ENCODE measurements around the gene LHX3. TPM values are rescaled to one million over a fixed set of nuclear protein-coding genes. Genes with fewer than 3 reads are reported as not detected.
A peak's percentile ranks its signal among the peaks of the same experiment; 100 is the strongest.

The LHX3 gene
- total and polyA plus RNA-seq, 2 of the 8 experiments (the other 6 are each of a cell fraction or from before 2014, with no cell fraction given), result 0.02 TPM; not detected in 1

DNA sequence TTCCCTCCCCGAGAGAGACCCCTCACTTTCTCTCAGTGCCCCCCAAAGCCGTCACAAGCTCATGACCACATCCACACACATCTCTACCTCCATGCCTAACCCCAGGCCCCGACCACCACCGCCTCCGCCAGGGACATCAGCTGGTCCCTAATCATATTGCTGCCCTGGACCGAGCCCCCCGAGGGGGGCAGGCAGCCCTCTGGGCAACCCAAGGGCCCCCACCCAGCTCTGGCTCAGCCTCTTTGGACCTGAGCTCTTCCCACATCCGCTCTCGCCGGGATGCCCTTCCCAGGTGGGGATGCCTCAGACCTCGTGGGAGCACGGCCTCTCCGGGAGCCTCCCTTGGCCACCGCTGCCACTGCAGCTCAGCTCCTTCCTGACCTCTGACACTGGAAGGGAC is 18.5 kb downstream of the LHX3 start:
- 87% methylated on average over 13 of the region's 14 CpGs; no CpG with 5 or more reads in 1 of the 2 experiments for WGBS, 2 experiments (ENCODE audit: extremely low coverage in 1 of 2, insufficient coverage in 1 of 2, insufficient read length in 1 of 2, insufficient replicate concordance in 2 of 2, low coverage in 1 of 2, low lambda C conversion rate in 2 of 2, missing lambda C conversion rate in 1 of 2)

More for the DNA sequence above, 18.5 kb downstream of the LHX3 start:
- Histone ChIP-seq H3K23ac (ENCODE audit: insufficient read length) (no peak overlapping the region), H2AFZ (ENCODE audit: low read length) (no peak overlapping the region), H3K27ac (ENCODE audit: low read depth, low read length) (no peak overlapping the region), H4K91ac (replicated peaks; ENCODE audit: insufficient read length, low read length) (no peak overlapping the region), H2BK5ac (ENCODE audit: low read depth, low read length) (no peak overlapping the region), H2BK12ac (ENCODE audit: low read depth, low read length) (0 out of 2 replicates have a peak overlapping the region, but pooled peaks have one; percentile 23), H3K4me3 (ENCODE audit: extremely low read depth in 1 of 4, insufficient read depth in 2 of 4, low read depth in 3 of 4, low read length in 4 of 4) (no peak overlapping the region), H3K79me1 (ENCODE audit: low read depth, low read length) (no peaks in the 10 kb centered on the region), H4K5ac (ENCODE audit: insufficient read length, low read depth, low read length) (no peak overlapping the region), H3K4me1 (replicated peaks in 1 of 4; ENCODE audit: control insufficient read depth in 3 of 4, insufficient read depth in 4 of 4, low read length in 3 of 4) (peaks cover 0 to 11% (median 2%) of the 10 kb centered on the region in 4 experiments; a peak in 4 of 7 replicates), H3K14ac (ENCODE audit: insufficient read length) (no peak overlapping the region), H3K79me2 (ENCODE audit: control insufficient read depth in 1 of 2, insufficient read depth in 2 of 2, low read length in 2 of 2) (no peaks in the 10 kb centered on the region), H3K9me3 (ENCODE audit: insufficient read depth in 2 of 2, low read depth in 1 of 2, low read length in 1 of 2) (no peaks in the 10 kb centered on the region), H2BK20ac (ENCODE audit: low read length) (0 out of 2 replicates have a peak overlapping the region, but pooled peaks have one; percentile 48), H3K56ac (replicated peaks; ENCODE audit: insufficient read length, low read depth, low read length) (no peak overlapping the region), H2BK120ac (replicated peaks; ENCODE audit: low read depth, low read length) (no peak overlapping the region), H4K8ac (ENCODE audit: extremely low read depth, insufficient read depth, low read length) (no peak overlapping the region), H3K18ac (ENCODE audit: extremely low read depth, low read length) (no peak overlapping the region; the same call in 1 of the 2 replicates), H3K23me2 (ENCODE audit: low read depth, low read length) (no peaks in the 10 kb centered on the region), H3K9ac (replicated peaks in 1 of 4; ENCODE audit: extremely low read depth in 1 of 4, low read depth in 3 of 4, low read length in 3 of 4) (no peak overlapping the region), H3K4me2 (ENCODE audit: insufficient read depth in 1 of 2, low read depth in 2 of 2, low read length in 2 of 2) (no peak overlapping the region), H3K36me3 (ENCODE audit: control insufficient read depth in 2 of 4, insufficient read depth in 4 of 4, low read length in 3 of 4) (no peaks in the 10 kb centered on the region), H4K20me1 (replicated peaks in 1 of 2; ENCODE audit: control insufficient read depth in 1 of 2, insufficient read depth in 2 of 2, low read length in 2 of 2) (peaks cover 2 to 4% of the 10 kb centered on the region in 2 experiments), H3K4ac (replicated peaks; ENCODE audit: insufficient read length, low read depth, low read length) (no peak overlapping the region), H2AK5ac (ENCODE audit: low read depth, low read length) (0 out of 2 replicates have a peak overlapping the region, but pooled peaks have one; percentile 5), H2BK15ac (ENCODE audit: low read length) (peak overlapping the region; percentile 19; the same call in 1 of the 2 replicates), H3K27me3 (replicated peaks in 1 of 4; ENCODE audit: control insufficient read depth in 3 of 4, extremely low read depth in 1 of 4, insufficient read depth in 3 of 4, low read length in 3 of 4) (peaks cover 4 to 18% (median 14%) of the 10 kb centered on the region in 4 experiments)
- POLR2A ChIA-PET (ENCODE audit: partially characterized antibody), result interaction anchor here (1.1 to 2.4 kb wide), 3 partner anchors 12 to 15 kb away, joined by 3 to 5 read pairs (median 4); no protein-coding TSS in a partner anchor
- CTCF ChIA-PET (ENCODE audit: partially characterized antibody), result interaction anchor here (0.6 to 8.0 kb wide), 17 partner anchors 8 to 139 kb away, joined by 3 to 62 read pairs (median 4); no protein-coding TSS in a partner anchor
- FAIRE-seq (no peak), DNase-seq (ENCODE audit: low read depth in 1 of 2, low spot score in 2 of 2) (peak in 1 of 2 experiments; percentile 46)
- TF ChIP-seq SRF (IDR thresholded peaks at IDR 0.05; ENCODE audit: low read depth, low read length), result no peak

All from H1 (cell line).